A549 (cell line): ENCODE data around the gene KIFC1. TPM values are rescaled to one million over a fixed set of nuclear protein-coding genes. Genes with fewer than 3 reads are reported as not detected.

Source experiments
- ATAC-seq, 2 experiments: fragments of 200-7000 bp in 1 of 2; fragments of >200 bp in 1 of 2; cut with Nextera tagmentation in 1 of 2; cut with Tn5 transposase in 1 of 2; 3 replicates each; pipeline versions ENCODE4 v1.8.0 to v1.9.1; 2018 to 2020; ENCODE audit warnings: mild to moderate bottlenecking in 1 of 2, moderate library complexity in 1 of 2
- CTCF ChIA-PET: fragments of 300-600 bp; sonication (Branson Sonifier 250); formaldehyde crosslinking; extraction: SDS; loops from one replicate; lab custom pipeline; 2021; ENCODE audit warnings: antibody characterized with exemption, inconsistent platforms; lab: Yijun Ruan, JAX
- POLR2A ChIA-PET: fragments of 350-600 bp; formaldehyde crosslinking; extraction: SDS; loops from one replicate; lab custom pipeline; 2021; ENCODE audit warnings: antibody characterized with exemption, inconsistent platforms; lab: Yijun Ruan, JAX
- DNase-seq, 2 experiments: peaks; one replicate each; pipeline versions ENCODE4 v3.0.0 to v3.0.0-alpha.2; 2011 to 2016; ENCODE audit warnings: low read depth in 1 of 2, low spot score in 1 of 2
- FAIRE-seq: peaks from 2 replicates; lab custom pipeline; 2011; peaks lifted over from hg19 to GRCh38; lab: Jason Lieb, UNC
- H3K27ac ChIP-seq, 2 experiments: fragments of >200 bp; sonication (Bioruptor Twin); formaldehyde crosslinking; 3 replicates each; pipeline ENCODE4 v1.5.1; 2016 to 2017
- H3K4me1 ChIP-seq: fragments of >200 bp; sonication (Bioruptor Twin); formaldehyde crosslinking; 3 replicates; pipeline ENCODE4 v1.6.1; 2016
- H3K4me2 ChIP-seq: fragments of >200 bp; sonication (Bioruptor Twin); formaldehyde crosslinking; 3 replicates; pipeline ENCODE4 v1.6.1; 2016
- H3K4me3 ChIP-seq: fragments of >200 bp; sonication (Bioruptor Twin); formaldehyde crosslinking; 3 replicates; pipeline ENCODE4 v1.5.1; 2016
- H3K9me3 ChIP-seq: fragments of >200 bp; sonication (Bioruptor Twin); formaldehyde crosslinking; 3 replicates; pipeline ENCODE4 v1.6.1; 2016
- BHLHE40 ChIP-seq: IDR thresholded peaks from 2 replicates; pipeline ENCODE4 v1.6.1; 2012; ENCODE audit warnings: low read depth, low read length, inconsistent platforms
- CHD2 ChIP-seq: fragments of 150-350 bp; IDR thresholded peaks from 2 replicates; pipeline ENCODE4 v1.6.1; 2014; ENCODE audit warnings: low read length; ENCODE audit not compliant: partially characterized antibody
- EHMT2 ChIP-seq: fragments of 200-600 bp; sonication (generic); IDR thresholded peaks from 2 replicates; pipeline ENCODE4 v1.6.1; 2016; ENCODE audit warnings: antibody characterized with exemption, low read depth, mild to moderate bottlenecking, moderate library complexity
- FOSL2 ChIP-seq, 2 experiments: fragments of 450-650 bp in 1 of 2; fragments of >200 bp in 1 of 2; sonication (Bioruptor Twin) in 1 of 2; formaldehyde crosslinking; IDR thresholded peaks; 2 replicates each; pipeline versions ENCODE4 v1.5.0 to v1.6.1; 2016 to 2020; ENCODE audit warnings: mild to moderate bottlenecking in 1 of 2, moderate library complexity in 1 of 2
- FOXS1 ChIP-seq: fragments of 250-450 bp; sonication (Bioruptor Pico); IDR thresholded peaks from 2 replicates; pipeline ENCODE4 v1.5.0; 2020; ENCODE audit warnings: mild to moderate bottlenecking, moderate library complexity
- GATA3 ChIP-seq: IDR thresholded peaks from 2 replicates; pipeline ENCODE4 v1.6.1; 2012; ENCODE audit warnings: borderline replicate concordance
- HEYL ChIP-seq: fragments of 250-450 bp; sonication (Bioruptor Pico); IDR thresholded peaks from 2 replicates; pipeline ENCODE4 v1.8.0; 2021; ENCODE audit warnings: mild to moderate bottlenecking, moderate library complexity
- HOXB13 ChIP-seq: fragments of 250-450 bp; sonication (Bioruptor Pico); IDR thresholded peaks from 2 replicates; pipeline ENCODE4 v1.5.0; 2020; ENCODE audit warnings: low read depth, mild to moderate bottlenecking, moderate library complexity
- JUNB ChIP-seq: fragments of >200 bp; sonication (Bioruptor Twin); formaldehyde crosslinking; IDR thresholded peaks from 2 replicates; pipeline ENCODE4 v1.6.1; 2016
- MAZ ChIP-seq: fragments of 150-350 bp; IDR thresholded peaks from 2 replicates; pipeline ENCODE4 v1.6.1; 2014; ENCODE audit warnings: antibody characterized with exemption, low read depth, low read length, borderline replicate concordance
- NFE2L2 ChIP-seq: fragments of 150-350 bp; conservative IDR thresholded peaks from 2 replicates; pipeline ENCODE4 v1.6.1; 2014; ENCODE audit warnings: low read length
- NPAS2 ChIP-seq: fragments of 250-450 bp; sonication (Bioruptor Pico); IDR thresholded peaks from 2 replicates; pipeline ENCODE4 v1.8.0; 2022; ENCODE audit warnings: mild to moderate bottlenecking, moderate library complexity, borderline replicate concordance
- RAD21 ChIP-seq, 2 experiments: fragments of >200 bp in 1 of 2; sonication (Bioruptor Twin) in 1 of 2; formaldehyde crosslinking in 1 of 2; IDR thresholded peaks in 1 of 2; conservative IDR thresholded peaks in 1 of 2; 2 replicates in 1 of 2; 3 replicates in 1 of 2; pipeline ENCODE4 v1.6.1; 2012 to 2018; ENCODE audit warnings: inconsistent platforms in 1 of 2
- RARB ChIP-seq: fragments of 250-450 bp; sonication (Bioruptor Pico); IDR thresholded peaks from 2 replicates; pipeline ENCODE4 v1.8.0; 2021; ENCODE audit warnings: mild to moderate bottlenecking, moderate library complexity
- ZFP36 ChIP-seq: fragments of 450-650 bp; IDR thresholded peaks from 2 replicates; pipeline ENCODE4 v1.6.1; 2014; ENCODE audit warnings: borderline replicate concordance; ENCODE audit not compliant: partially characterized antibody
- WGBS: methylation state at CpG from one replicate; pipeline ENCODE4 v1.1.6; 2017; ENCODE audit errors: missing lambda C conversion rate; 5-methylcytosine and 5-hydroxymethylcytosine counted together
- polyA plus RNA-seq, 4 experiments: library from polyadenylated mRNA; depleted of rRNA in 3 of 4; stranded (reverse); fragments of >200 nt; fragmentation: RNase III in 1 of 4; extraction: RNeasy Plus Mini Kit Qiagen cat#74134 plus additional on column Dnase treatment in 1 of 4; gene quantifications; 2 replicates in 3 of 4; 3 replicates in 1 of 4; pipeline ENCODE4 v1.2.3, GENCODE V29; 2011 to 2017
- TF ChIP-seq, protein P1 (sequence below): IDR thresholded peaks from 2 replicates; pipeline ENCODE4 v1.6.1; 2012
- TF ChIP-seq, protein P2 (sequence below): fragments of >200 bp; sonication (Bioruptor Twin); formaldehyde crosslinking; IDR thresholded peaks from 3 replicates; pipeline ENCODE4 v1.5.1; 2016
- TF ChIP-seq, protein P3 (sequence below): fragments of 250-450 bp; sonication (Bioruptor Pico); IDR thresholded peaks from 2 replicates; pipeline ENCODE4 v1.5.0; 2020; ENCODE audit warnings: low read depth, mild to moderate bottlenecking, moderate library complexity
- TF ChIP-seq, protein P4 (sequence below): fragments of 200-600 bp; sonication (generic); IDR thresholded peaks from 2 replicates; pipeline ENCODE4 v1.6.1; 2016; ENCODE audit warnings: antibody characterized with exemption, mild to moderate bottlenecking, moderate library complexity

Gene KIFC1
- polyA plus RNA-seq, 2 of the 4 experiments (the other 2 are of a cell fraction): 23.9 to 30.5 TPM

DNA sequence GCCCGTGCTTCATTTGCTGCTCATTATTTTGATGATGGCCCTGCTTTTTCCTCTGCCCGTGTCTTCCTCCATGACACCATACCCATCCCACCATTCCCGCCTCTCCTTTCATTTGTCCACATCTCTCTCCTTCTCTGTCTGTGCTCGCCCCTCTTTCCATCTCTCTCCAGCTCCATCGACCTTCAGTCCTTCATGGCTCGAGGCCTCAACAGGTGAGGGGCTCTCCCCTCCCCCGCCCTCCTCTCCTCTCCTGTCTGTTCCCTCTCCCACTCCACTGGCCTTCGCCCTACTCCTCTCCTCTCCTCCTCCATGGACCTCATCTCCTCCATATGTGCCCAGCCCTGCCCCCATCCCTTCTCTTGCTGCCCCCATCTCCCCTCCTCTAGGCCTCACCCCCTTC is 50.7 kb downstream of the KIFC1 start:
- Histone ChIP-seq H3K4me2 (no peak overlapping the region), H3K4me1 (no peaks in the 10 kb centered on the region), H3K4me3 (no peak overlapping the region), H3K9me3 (no peaks in the 10 kb centered on the region), H3K27ac (no peak overlapping the region)
- 79% methylated on average over 6 of the region's 8 CpGs for WGBS
- TF ChIP-seq JUNB (no peak), FOSL2 (IDR thresholded peaks at IDR 0.05) (no peak), FOSL2 (CRISPR knock-in tag; IDR thresholded peaks at IDR 0.05) (no peak), HOXB13 (CRISPR knock-in tag) (no peak), FOXS1 (no peak), GATA3 (no peak), HEYL (CRISPR knock-in tag) (no peak), RAD21 (conservative IDR thresholded peaks at IDR 0.05 in 1 of 2, IDR thresholded peaks at IDR 0.05 in 1 of 2) (no peak)
- TF ChIP-seq, protein P1, sequence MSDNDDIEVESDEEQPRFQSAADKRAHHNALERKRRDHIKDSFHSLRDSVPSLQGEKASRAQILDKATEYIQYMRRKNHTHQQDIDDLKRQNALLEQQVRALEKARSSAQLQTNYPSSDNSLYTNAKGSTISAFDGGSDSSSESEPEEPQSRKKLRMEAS: no peak
- CTCF ChIA-PET: interaction anchor here (1.8 kb wide), 1 partner anchor 17 kb away, joined by 7 read pairs; no protein-coding TSS in a partner anchor
- FAIRE-seq (no peak), DNase-seq (no peak), ATAC-seq (no peak)
- POLR2A ChIA-PET: interaction anchor here (1.1 kb wide), 1 partner anchor 11 kb away, joined by 3 read pairs; no protein-coding TSS in a partner anchor

DNA sequence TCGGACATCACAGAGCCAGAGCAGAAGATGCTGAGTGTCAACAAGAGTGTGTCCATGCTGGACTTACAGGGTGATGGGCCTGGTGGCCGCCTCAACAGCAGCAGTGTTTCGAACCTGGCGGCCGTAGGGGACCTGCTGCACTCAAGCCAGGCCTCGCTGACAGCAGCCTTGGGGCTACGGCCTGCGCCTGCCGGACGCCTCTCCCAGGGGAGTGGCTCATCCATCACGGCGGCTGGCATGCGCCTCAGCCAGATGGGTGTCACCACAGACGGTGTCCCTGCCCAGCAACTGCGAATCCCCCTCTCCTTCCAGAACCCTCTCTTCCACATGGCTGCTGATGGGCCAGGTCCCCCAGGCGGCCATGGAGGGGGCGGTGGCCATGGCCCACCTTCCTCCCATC is 51.4 kb downstream of the KIFC1 start:
- TF ChIP-seq RAD21 (conservative IDR thresholded peaks at IDR 0.05 in 1 of 2, IDR thresholded peaks at IDR 0.05 in 1 of 2) (no peak), JUNB (no peak), ZFP36 (no peak), EHMT2 (no peak), CHD2 (no peak), RARB (CRISPR knock-in tag) (no peak), BHLHE40 (no peak), NFE2L2 (no peak), MAZ (no peak), NPAS2 (CRISPR knock-in tag) (no peak), GATA3 (no peak)
- TF ChIP-seq, protein P1: no peak
- TF ChIP-seq, protein P2, sequence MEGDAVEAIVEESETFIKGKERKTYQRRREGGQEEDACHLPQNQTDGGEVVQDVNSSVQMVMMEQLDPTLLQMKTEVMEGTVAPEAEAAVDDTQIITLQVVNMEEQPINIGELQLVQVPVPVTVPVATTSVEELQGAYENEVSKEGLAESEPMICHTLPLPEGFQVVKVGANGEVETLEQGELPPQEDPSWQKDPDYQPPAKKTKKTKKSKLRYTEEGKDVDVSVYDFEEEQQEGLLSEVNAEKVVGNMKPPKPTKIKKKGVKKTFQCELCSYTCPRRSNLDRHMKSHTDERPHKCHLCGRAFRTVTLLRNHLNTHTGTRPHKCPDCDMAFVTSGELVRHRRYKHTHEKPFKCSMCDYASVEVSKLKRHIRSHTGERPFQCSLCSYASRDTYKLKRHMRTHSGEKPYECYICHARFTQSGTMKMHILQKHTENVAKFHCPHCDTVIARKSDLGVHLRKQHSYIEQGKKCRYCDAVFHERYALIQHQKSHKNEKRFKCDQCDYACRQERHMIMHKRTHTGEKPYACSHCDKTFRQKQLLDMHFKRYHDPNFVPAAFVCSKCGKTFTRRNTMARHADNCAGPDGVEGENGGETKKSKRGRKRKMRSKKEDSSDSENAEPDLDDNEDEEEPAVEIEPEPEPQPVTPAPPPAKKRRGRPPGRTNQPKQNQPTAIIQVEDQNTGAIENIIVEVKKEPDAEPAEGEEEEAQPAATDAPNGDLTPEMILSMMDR: no peak
- TF ChIP-seq, protein P3, sequence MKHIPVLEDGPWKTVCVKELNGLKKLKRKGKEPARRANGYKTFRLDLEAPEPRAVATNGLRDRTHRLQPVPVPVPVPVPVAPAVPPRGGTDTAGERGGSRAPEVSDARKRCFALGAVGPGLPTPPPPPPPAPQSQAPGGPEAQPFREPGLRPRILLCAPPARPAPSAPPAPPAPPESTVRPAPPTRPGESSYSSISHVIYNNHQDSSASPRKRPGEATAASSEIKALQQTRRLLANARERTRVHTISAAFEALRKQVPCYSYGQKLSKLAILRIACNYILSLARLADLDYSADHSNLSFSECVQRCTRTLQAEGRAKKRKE: no peak
- TF ChIP-seq, protein P4, sequence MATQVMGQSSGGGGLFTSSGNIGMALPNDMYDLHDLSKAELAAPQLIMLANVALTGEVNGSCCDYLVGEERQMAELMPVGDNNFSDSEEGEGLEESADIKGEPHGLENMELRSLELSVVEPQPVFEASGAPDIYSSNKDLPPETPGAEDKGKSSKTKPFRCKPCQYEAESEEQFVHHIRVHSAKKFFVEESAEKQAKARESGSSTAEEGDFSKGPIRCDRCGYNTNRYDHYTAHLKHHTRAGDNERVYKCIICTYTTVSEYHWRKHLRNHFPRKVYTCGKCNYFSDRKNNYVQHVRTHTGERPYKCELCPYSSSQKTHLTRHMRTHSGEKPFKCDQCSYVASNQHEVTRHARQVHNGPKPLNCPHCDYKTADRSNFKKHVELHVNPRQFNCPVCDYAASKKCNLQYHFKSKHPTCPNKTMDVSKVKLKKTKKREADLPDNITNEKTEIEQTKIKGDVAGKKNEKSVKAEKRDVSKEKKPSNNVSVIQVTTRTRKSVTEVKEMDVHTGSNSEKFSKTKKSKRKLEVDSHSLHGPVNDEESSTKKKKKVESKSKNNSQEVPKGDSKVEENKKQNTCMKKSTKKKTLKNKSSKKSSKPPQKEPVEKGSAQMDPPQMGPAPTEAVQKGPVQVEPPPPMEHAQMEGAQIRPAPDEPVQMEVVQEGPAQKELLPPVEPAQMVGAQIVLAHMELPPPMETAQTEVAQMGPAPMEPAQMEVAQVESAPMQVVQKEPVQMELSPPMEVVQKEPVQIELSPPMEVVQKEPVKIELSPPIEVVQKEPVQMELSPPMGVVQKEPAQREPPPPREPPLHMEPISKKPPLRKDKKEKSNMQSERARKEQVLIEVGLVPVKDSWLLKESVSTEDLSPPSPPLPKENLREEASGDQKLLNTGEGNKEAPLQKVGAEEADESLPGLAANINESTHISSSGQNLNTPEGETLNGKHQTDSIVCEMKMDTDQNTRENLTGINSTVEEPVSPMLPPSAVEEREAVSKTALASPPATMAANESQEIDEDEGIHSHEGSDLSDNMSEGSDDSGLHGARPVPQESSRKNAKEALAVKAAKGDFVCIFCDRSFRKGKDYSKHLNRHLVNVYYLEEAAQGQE: no peak
- 95% methylated on average over 4 of the region's 17 CpGs for WGBS

More for the DNA sequence above, 51.4 kb downstream of the KIFC1 start:
- H3K4me3 ChIP-seq: no peak overlapping the region
- POLR2A ChIA-PET: no interaction called here
- CTCF ChIA-PET: interaction anchor here (1.8 kb wide), 1 partner anchor 17 kb away, joined by 7 read pairs; no protein-coding TSS in a partner anchor
- ATAC-seq (no peak), FAIRE-seq (no peak), DNase-seq (no peak)
- no peak overlapping the region for H3K27ac ChIP-seq
- H3K4me2 ChIP-seq: no peak overlapping the region
- H3K4me1 ChIP-seq: no peaks in the 10 kb centered on the region
- H3K9me3 ChIP-seq: no peaks in the 10 kb centered on the region
